HL-60 (cell line): ENCODE results near the gene TPO.

ENCODE experiments used
- GABPA ChIP-seq: IDR thresholded peaks from 2 replicates; pipeline ENCODE4 v1.6.1; 2012; ENCODE audit warnings: low read depth
- POLR2AphosphoS5 ChIP-seq: IDR thresholded peaks from 2 replicates; pipeline ENCODE4 v1.6.1; 2012; ENCODE audit warnings: low read depth
- SPI1 ChIP-seq: IDR thresholded peaks from 2 replicates; pipeline ENCODE4 v1.6.1; 2012; ENCODE audit warnings: low read depth, mild to moderate bottlenecking, borderline replicate concordance
- TF ChIP-seq, protein P1 (sequence below): IDR thresholded peaks from one replicate; pipeline ENCODE4 v1.5.1; 2011; ENCODE audit warnings: low read length, control low read depth, inconsistent platforms; ENCODE audit not compliant: insufficient read depth
- TF ChIP-seq, protein P2 (sequence below): IDR thresholded peaks from 2 replicates; pipeline ENCODE4 v1.6.1; 2012; ENCODE audit warnings: low read depth; ENCODE audit not compliant: insufficient replicate concordance

DNA sequence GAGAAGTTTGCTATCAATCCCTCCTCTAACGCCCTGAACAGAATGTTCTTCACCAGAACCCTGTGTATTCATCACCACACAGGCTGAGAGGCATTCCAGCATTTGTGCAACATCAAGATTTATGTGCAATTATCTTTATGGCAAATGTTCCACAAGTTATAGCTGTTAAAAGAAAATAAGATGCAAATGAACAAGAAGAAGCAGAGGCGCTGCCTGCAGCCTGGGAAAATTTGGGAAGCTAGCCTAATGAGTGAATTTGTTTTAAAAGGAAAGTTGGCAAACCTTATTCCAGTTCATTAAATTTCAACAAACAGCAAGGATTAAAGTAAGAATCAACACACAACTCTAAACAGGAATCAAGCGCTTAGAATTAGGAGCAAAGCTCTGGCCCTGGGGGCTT, 5.3 kb downstream of the TPO start:
- TF ChIP-seq GABPA = no peak
- TF ChIP-seq POLR2AphosphoS5 = no peak
- TF ChIP-seq, protein P1, sequence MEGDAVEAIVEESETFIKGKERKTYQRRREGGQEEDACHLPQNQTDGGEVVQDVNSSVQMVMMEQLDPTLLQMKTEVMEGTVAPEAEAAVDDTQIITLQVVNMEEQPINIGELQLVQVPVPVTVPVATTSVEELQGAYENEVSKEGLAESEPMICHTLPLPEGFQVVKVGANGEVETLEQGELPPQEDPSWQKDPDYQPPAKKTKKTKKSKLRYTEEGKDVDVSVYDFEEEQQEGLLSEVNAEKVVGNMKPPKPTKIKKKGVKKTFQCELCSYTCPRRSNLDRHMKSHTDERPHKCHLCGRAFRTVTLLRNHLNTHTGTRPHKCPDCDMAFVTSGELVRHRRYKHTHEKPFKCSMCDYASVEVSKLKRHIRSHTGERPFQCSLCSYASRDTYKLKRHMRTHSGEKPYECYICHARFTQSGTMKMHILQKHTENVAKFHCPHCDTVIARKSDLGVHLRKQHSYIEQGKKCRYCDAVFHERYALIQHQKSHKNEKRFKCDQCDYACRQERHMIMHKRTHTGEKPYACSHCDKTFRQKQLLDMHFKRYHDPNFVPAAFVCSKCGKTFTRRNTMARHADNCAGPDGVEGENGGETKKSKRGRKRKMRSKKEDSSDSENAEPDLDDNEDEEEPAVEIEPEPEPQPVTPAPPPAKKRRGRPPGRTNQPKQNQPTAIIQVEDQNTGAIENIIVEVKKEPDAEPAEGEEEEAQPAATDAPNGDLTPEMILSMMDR = no peak
- TF ChIP-seq, protein P2, sequence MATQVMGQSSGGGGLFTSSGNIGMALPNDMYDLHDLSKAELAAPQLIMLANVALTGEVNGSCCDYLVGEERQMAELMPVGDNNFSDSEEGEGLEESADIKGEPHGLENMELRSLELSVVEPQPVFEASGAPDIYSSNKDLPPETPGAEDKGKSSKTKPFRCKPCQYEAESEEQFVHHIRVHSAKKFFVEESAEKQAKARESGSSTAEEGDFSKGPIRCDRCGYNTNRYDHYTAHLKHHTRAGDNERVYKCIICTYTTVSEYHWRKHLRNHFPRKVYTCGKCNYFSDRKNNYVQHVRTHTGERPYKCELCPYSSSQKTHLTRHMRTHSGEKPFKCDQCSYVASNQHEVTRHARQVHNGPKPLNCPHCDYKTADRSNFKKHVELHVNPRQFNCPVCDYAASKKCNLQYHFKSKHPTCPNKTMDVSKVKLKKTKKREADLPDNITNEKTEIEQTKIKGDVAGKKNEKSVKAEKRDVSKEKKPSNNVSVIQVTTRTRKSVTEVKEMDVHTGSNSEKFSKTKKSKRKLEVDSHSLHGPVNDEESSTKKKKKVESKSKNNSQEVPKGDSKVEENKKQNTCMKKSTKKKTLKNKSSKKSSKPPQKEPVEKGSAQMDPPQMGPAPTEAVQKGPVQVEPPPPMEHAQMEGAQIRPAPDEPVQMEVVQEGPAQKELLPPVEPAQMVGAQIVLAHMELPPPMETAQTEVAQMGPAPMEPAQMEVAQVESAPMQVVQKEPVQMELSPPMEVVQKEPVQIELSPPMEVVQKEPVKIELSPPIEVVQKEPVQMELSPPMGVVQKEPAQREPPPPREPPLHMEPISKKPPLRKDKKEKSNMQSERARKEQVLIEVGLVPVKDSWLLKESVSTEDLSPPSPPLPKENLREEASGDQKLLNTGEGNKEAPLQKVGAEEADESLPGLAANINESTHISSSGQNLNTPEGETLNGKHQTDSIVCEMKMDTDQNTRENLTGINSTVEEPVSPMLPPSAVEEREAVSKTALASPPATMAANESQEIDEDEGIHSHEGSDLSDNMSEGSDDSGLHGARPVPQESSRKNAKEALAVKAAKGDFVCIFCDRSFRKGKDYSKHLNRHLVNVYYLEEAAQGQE = no peak
- no peak for TF ChIP-seq SPI1
